ENCODE measurements around the gene LCNL1.

Gene LCNL1

GRCh38 chr9:136973618-136974617, 8.9 kb upstream of the LCNL1 start:
- no peaks in the 10 kb centered on the region for H3K27me3 ChIP-seq
- H3K9ac ChIP-seq, result no peak overlapping the region
- H4K20me1 ChIP-seq, result no peaks in the 10 kb centered on the region; a peak in 2 of 22 replicates
- H3K27ac ChIP-seq, result peak overlapping the region in 1 of 11 experiments; percentile 35; a peak in 1 of 22 replicates
- no peak for TF ChIP-seq Cebpa-rat (IDR thresholded peaks at IDR 0.05)
- H3K9me3 ChIP-seq (replicated peaks in 1 of 11), result no peaks in the 10 kb centered on the region
- no peak overlapping the region for H3K4me3 ChIP-seq
- no peaks in the 10 kb centered on the region for H3K36me3 ChIP-seq
- peak overlapping the region in 6 of 11 experiments; percentile 77 to 92 (median 82); a peak in 12 of 22 replicates for H3K4me2 ChIP-seq
- H3K4me1 ChIP-seq, result peaks cover 38 to 60% (median 49%) of the 10 kb centered on the region in 10 experiments

- peak overlapping the region in 5 of 11 experiments; percentile 2 to 45 (median 16); a peak in 5 of 22 replicates for H3K9ac ChIP-seq
- TF ChIP-seq Cebpa-rat (IDR thresholded peaks at IDR 0.05), result no peak
- H3K27ac ChIP-seq, result peak overlapping the region in 3 of 11 experiments; percentile 32 to 41 (median 35); a peak in 4 of 22 replicates
- H3K4me1 ChIP-seq, result peaks cover 43 to 69% (median 53%) of the 10 kb centered on the region in 10 experiments
- H3K4me2 ChIP-seq, result peak overlapping the region; percentile 68 to 92 (median 77)
- no peaks in the 10 kb centered on the region for H3K27me3 ChIP-seq
- H3K4me3 ChIP-seq, result no peak overlapping the region
- H3K9me3 ChIP-seq (replicated peaks in 1 of 11), result no peaks in the 10 kb centered on the region
- H4K20me1 ChIP-seq, result no peaks in the 10 kb centered on the region; a peak in 2 of 22 replicates
- H3K36me3 ChIP-seq, result no peaks in the 10 kb centered on the region
Observed at GRCh38 chr9:136974817-136975535, 7.8 kb upstream of the LCNL1 start.

GRCh38 chr9:136975644-136976043, 7.1 kb upstream of the LCNL1 start:
- Histone ChIP-seq H3K4me3 (0 out of 20 replicates have a peak overlapping the region, but pooled peaks of 1 of the 10 experiments have one; percentile 8), H3K36me3 (no peaks in the 10 kb centered on the region), H3K27me3 (no peaks in the 10 kb centered on the region), H3K9me3 (replicated peaks in 1 of 11) (no peaks in the 10 kb centered on the region), H4K20me1 (no peaks in the 10 kb centered on the region; a peak in 2 of 22 replicates), H3K4me1 (peaks cover 36 to 62% (median 47%) of the 10 kb centered on the region in 10 experiments), H3K4me2 (peak overlapping the region; percentile 68 to 92 (median 77)), H3K27ac (peak overlapping the region in 5 of 11 experiments; percentile 13 to 42 (median 32); a peak in 7 of 22 replicates), H3K9ac (peak overlapping the region in 10 of 11 experiments; percentile 2 to 46 (median 22); a peak in 10 of 22 replicates)
- no peak for TF ChIP-seq Cebpa-rat (IDR thresholded peaks at IDR 0.05)

GRCh38 chr9:136977223-136977622, 5.6 kb upstream of the LCNL1 start, which contains the start of gene PTGDS:
Gene PTGDS, plus strand, starts transcription at chr9:136977504. Its CDS starts 75 bp downstream, at chr9:136977579.
- Histone ChIP-seq H3K4me2 (peak within 1 kb of the TSS; percentile 68 to 92 (median 77); a peak in 19 of 22 replicates), H4K20me1 (no peaks in the 10 kb centered on the region; a peak in 2 of 22 replicates), H3K27ac (peak within 1 kb of the TSS in 1 of 11 experiments; percentile 24; a peak in 1 of 22 replicates), H3K9ac (0 out of 22 replicates have a peak within 1 kb of the TSS, but pooled peaks of 1 of the 11 experiments have one; percentile 37), H3K36me3 (no peaks in the 10 kb centered on the region), H3K4me3 (no peak within 1 kb of the TSS), H3K9me3 (replicated peaks in 1 of 11) (no peaks in the 10 kb centered on the region), H3K27me3 (peaks cover 0 to 3% (median under 1%) of the 10 kb centered on the region in 11 experiments; a peak in 7 of 22 replicates), H3K4me1 (peaks cover 28 to 58% (median 39%) of the 10 kb centered on the region in 10 experiments)
- TF ChIP-seq Cebpa-rat (IDR thresholded peaks at IDR 0.05), result no peak

- Histone ChIP-seq H3K27ac (no peak overlapping the region), H3K9me3 (replicated peaks in 1 of 11) (no peaks in the 10 kb centered on the region), H4K20me1 (no peaks in the 10 kb centered on the region; a peak in 3 of 22 replicates), H3K4me2 (peak overlapping the region in 4 of 11 experiments; percentile 9 to 35 (median 26); a peak in 4 of 22 replicates), H3K36me3 (no peaks in the 10 kb centered on the region), H3K9ac (no peak overlapping the region), H3K27me3 (peaks cover 0 to 8% (median 5%) of the 10 kb centered on the region in 11 experiments; a peak in 10 of 22 replicates), H3K4me1 (peaks cover 28 to 58% (median 39%) of the 10 kb centered on the region in 10 experiments), H3K4me3 (no peak overlapping the region)
- TF ChIP-seq Cebpa-rat (IDR thresholded peaks at IDR 0.05), result no peak
Observed at GRCh38 chr9:136977649-136978072, 5.1 kb upstream of the LCNL1 start.

- Histone ChIP-seq H4K20me1 (no peaks in the 10 kb centered on the region; a peak in 3 of 22 replicates), H3K9me3 (replicated peaks in 1 of 11) (no peaks in the 10 kb centered on the region), H3K4me1 (peaks cover 28 to 58% (median 40%) of the 10 kb centered on the region in 10 experiments), H3K4me2 (no peak overlapping the region), H3K4me3 (no peak overlapping the region), H3K27ac (no peak overlapping the region), H3K9ac (no peak overlapping the region), H3K27me3 (peaks cover 1 to 14% (median 10%) of the 10 kb centered on the region in 11 experiments; a peak in 21 of 22 replicates), H3K36me3 (no peaks in the 10 kb centered on the region)
- TF ChIP-seq Cebpa-rat (IDR thresholded peaks at IDR 0.05), result no peak
Observed at GRCh38 chr9:136978073-136978864, 4.5 kb upstream of the LCNL1 start.

GRCh38 chr9:136978865-136979544, 3.8 kb upstream of the LCNL1 start:
- Histone ChIP-seq H4K20me1 (no peaks in the 10 kb centered on the region; a peak in 3 of 22 replicates), H3K9me3 (replicated peaks in 1 of 11) (no peaks in the 10 kb centered on the region), H3K4me3 (no peak overlapping the region), H3K27ac (no peak overlapping the region), H3K4me1 (peaks cover 28 to 51% (median 45%) of the 10 kb centered on the region in 10 experiments), H3K27me3 (peaks cover 9 to 21% (median 18%) of the 10 kb centered on the region in 11 experiments), H3K4me2 (peak overlapping the region in 9 of 11 experiments; percentile 18 to 54 (median 35); a peak in 15 of 22 replicates), H3K36me3 (no peaks in the 10 kb centered on the region), H3K9ac (0 out of 22 replicates have a peak overlapping the region, but pooled peaks of 1 of the 11 experiments have one; percentile 13)
- no peak for TF ChIP-seq Cebpa-rat (IDR thresholded peaks at IDR 0.05)
